HFF-Myc (cell line): ENCODE results near the gene PAQR4.

ENCODE experiments used
- DNase-seq: peaks from one replicate; pipeline ENCODE4 v3.0.0-alpha.2; 2011; ENCODE audit warnings: low read depth; ENCODE audit errors: extremely low read depth
- H3K4me3 ChIP-seq: replicated peaks from 2 replicates; pipeline ENCODE4 v1.5.1; 2011; ENCODE audit warnings: low read depth, mild to moderate bottlenecking, control low read depth, low read length
- CTCF ChIP-seq: IDR thresholded peaks from 2 replicates; pipeline ENCODE4 v1.5.1; 2012; ENCODE audit warnings: mild to moderate bottlenecking, low read depth, low read length, control low read depth; ENCODE audit errors: missing control alignments

The PAQR4 gene

GRCh38 chr16:3007059-3007956, 38.2 kb downstream of the PAQR4 start:
- TF ChIP-seq CTCF: no peak
- no peak for DNase-seq
- no peak overlapping the region for H3K4me3 ChIP-seq

- H3K4me3 ChIP-seq: no peak overlapping the region
- no peak for TF ChIP-seq CTCF
- DNase-seq: no peak
Observed at GRCh38 chr16:3007957-3008689, 39.0 kb downstream of the PAQR4 start.

- no peak for DNase-seq
- no peak overlapping the region for H3K4me3 ChIP-seq
- no peak for TF ChIP-seq CTCF
Observed at GRCh38 chr16:3008690-3009037, 39.5 kb downstream of the PAQR4 start.

GRCh38 chr16:3009568-3010390, 40.6 kb downstream of the PAQR4 start:
- H3K4me3 ChIP-seq: no peak overlapping the region
- no peak for TF ChIP-seq CTCF
- no peak for DNase-seq

- no peak for DNase-seq
- TF ChIP-seq CTCF: no peak
- no peak overlapping the region for H3K4me3 ChIP-seq
Observed at GRCh38 chr16:3010510-3010909, 41.4 kb downstream of the PAQR4 start.

- no peak for DNase-seq
- H3K4me3 ChIP-seq: no peak overlapping the region
- no peak for TF ChIP-seq CTCF
Observed at GRCh38 chr16:3012246-3012645, 43.1 kb downstream of the PAQR4 start.
